Nephron (organoid): ENCODE results near the gene MXRA8.

Source experiments
- H3K27ac Mint-ChIP-seq, 3 experiments: 2 replicates each; pipeline ENCODE4 v1.8.0; 2020; ENCODE audit warnings: mixed read lengths in 3 of 3, mild to moderate bottlenecking in 2 of 3, moderate library complexity in 1 of 3
- H3K27me3 Mint-ChIP-seq: 2 replicates; pipeline ENCODE4 v1.8.0; 2021; ENCODE audit warnings: low read depth, mild to moderate bottlenecking, moderate library complexity, mixed read lengths
- H3K36me3 Mint-ChIP-seq: 2 replicates; pipeline ENCODE4 v1.8.0; 2020; ENCODE audit warnings: low read depth, mixed read lengths
- H3K4me1 Mint-ChIP-seq: 2 replicates; pipeline ENCODE4 v1.8.0; 2020; ENCODE audit warnings: mixed read lengths
- H3K4me3 Mint-ChIP-seq, 3 experiments: 2 replicates each; pipeline ENCODE4 v1.8.0; 2020; ENCODE audit warnings: mild to moderate bottlenecking in 3 of 3, mixed read lengths in 3 of 3, moderate library complexity in 2 of 3
- H3K9me3 Mint-ChIP-seq: 2 replicates; pipeline ENCODE4 v1.8.0; 2020; ENCODE audit warnings: mixed read lengths
- CTCF ChIP-seq, 3 experiments: fragments of 200-600 bp; sonication (generic); IDR thresholded peaks; one replicate each; pipeline ENCODE4 v1.5.0; 2021; ENCODE audit warnings: antibody characterized with exemption in 3 of 3; ENCODE audit not compliant: unreplicated experiment in 3 of 3

Gene MXRA8

DNA sequence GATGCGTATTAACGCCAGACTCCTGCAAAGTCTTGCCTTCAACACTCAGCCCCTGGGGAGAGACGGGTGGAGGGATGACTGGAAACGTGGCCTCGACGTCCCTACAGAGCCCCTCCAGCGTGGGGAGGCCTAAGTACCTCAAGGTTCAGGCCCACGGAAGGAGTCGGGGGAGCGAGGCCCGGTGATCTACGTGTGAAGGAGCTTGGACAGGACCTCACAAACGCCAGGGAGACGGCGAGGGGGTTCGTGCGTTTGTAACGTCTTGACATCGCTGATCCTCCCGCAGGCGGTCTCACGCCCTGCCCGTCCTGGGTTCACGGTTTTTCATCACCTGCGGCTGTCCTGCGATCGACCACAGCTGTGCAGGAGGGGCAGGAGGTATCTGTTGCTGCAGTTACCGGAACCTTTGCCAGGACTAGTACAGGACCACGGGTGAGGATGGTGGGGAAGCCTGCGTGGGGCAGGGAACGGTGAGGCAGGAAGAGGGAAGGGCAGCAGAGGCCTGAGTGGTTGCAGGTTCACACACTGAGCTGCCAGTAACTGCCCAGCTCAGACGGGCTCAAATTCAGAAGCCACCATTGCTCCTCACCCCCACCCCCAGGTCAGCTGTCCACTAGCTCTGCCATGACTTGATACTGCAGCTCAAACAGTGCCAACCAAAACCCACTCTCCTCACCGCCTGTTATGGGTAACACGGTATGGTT, 41.7 kb upstream of the MXRA8 start:
- Mint-ChIP-seq H3K4me3 (peak overlapping the region; percentile 94 to 96 (median 95)), H3K4me1 (peaks cover 26% of the 10 kb centered on the region)
- TF ChIP-seq CTCF (IDR thresholded peaks at IDR 0.05; ENCODE audit: unreplicated experiment in 3 of 3) = no peak

GRCh38 chr1:1399187-1399871, 41.0 kb upstream of the MXRA8 start, which contains the start of gene CCNL2:
CCNL2 (minus strand) TSS chr1:1399335; CDS start chr1:1399306, 29 bp downstream.
- H3K4me3 Mint-ChIP-seq = peak within 1 kb of the TSS; percentile 96 to 98 (median 97)
- no peaks in the 10 kb centered on the region for H3K27me3 Mint-ChIP-seq
- H3K27ac Mint-ChIP-seq = peak within 1 kb of the TSS; percentile 75 to 89 (median 88)
- peak; percentile 55 to 66 (median 60) for TF ChIP-seq CTCF (IDR thresholded peaks at IDR 0.05; ENCODE audit: unreplicated experiment in 3 of 3)
- peaks cover 26% of the 10 kb centered on the region for H3K4me1 Mint-ChIP-seq
- no peaks in the 10 kb centered on the region for H3K9me3 Mint-ChIP-seq
- peaks cover 43% of the 10 kb centered on the region for H3K36me3 Mint-ChIP-seq

More for the DNA sequence above, 41.7 kb upstream of the MXRA8 start:
- H3K27me3 Mint-ChIP-seq = no peaks in the 10 kb centered on the region
- no peaks in the 10 kb centered on the region for H3K9me3 Mint-ChIP-seq
- peak overlapping the region; percentile 59 to 81 (median 67) for H3K27ac Mint-ChIP-seq
- H3K36me3 Mint-ChIP-seq = peaks cover 41% of the 10 kb centered on the region

DNA sequence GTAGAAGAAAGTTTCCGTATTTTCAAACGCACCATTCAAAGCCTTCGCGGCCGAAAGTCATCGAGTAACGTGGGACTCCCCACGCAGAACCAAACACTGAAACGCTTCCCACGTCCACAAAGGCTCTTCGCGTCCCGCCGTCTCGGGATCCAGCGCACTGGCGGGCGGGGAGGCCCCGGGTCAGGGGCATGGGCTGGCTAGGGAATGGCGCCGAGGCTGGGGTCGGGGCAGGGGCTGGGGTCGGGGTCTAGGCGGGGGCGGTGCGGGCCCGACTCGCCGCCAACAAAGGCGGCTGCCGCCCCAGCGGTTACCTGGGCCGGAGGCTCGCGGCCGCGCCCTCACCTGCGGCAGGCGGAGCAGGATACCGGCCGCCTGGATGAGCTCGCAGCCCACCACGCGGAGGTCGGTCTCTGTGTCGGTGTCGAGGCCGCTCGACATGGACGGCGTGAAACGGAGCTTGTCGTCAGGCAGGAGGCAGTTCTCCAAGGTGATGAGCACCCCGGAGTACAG, 40.4 kb upstream of the MXRA8 start:
- no peaks in the 10 kb centered on the region for H3K9me3 Mint-ChIP-seq
- H3K4me3 Mint-ChIP-seq = peak overlapping the region; percentile 96 to 98 (median 97)
- H3K36me3 Mint-ChIP-seq = peaks cover 46% of the 10 kb centered on the region
- H3K27me3 Mint-ChIP-seq = no peaks in the 10 kb centered on the region
- H3K4me1 Mint-ChIP-seq = peaks cover 25% of the 10 kb centered on the region
- H3K27ac Mint-ChIP-seq = peak overlapping the region; percentile 75 to 89 (median 88)
- TF ChIP-seq CTCF (IDR thresholded peaks at IDR 0.05; ENCODE audit: unreplicated experiment in 3 of 3) = no peak

- no peaks in the 10 kb centered on the region for H3K27me3 Mint-ChIP-seq
- TF ChIP-seq CTCF (IDR thresholded peaks at IDR 0.05; ENCODE audit: unreplicated experiment in 3 of 3) = no peak
- H3K36me3 Mint-ChIP-seq = peaks cover 48% of the 10 kb centered on the region
- peak overlapping the region; percentile 75 to 89 (median 88) for H3K27ac Mint-ChIP-seq
- peak overlapping the region; percentile 96 to 98 (median 97) for H3K4me3 Mint-ChIP-seq
- no peaks in the 10 kb centered on the region for H3K9me3 Mint-ChIP-seq
- H3K4me1 Mint-ChIP-seq = peaks cover 20% of the 10 kb centered on the region
Observed at GRCh38 chr1:1397839-1398523, 39.6 kb upstream of the MXRA8 start.

DNA sequence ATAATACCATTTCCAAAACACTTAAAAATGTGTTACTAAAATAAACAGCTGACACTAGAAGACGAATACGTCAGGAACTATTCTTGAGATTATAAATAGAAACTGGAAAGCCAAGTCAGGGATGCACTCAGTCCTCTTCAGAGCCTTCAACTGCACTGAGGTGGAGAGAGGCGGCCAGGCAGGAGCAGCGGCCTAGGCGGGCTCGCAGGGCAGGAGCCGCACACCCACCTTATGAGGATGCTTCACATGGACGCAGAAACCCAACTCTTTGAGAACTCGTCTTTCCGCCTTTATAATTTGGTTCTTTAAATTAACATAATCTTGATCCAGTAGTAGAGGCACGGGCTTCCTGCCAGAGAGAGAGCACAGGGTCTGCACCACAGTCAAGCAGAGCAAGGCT, 36.8 kb upstream of the MXRA8 start:
- Mint-ChIP-seq H3K4me3 (peak overlapping the region; percentile 65 to 69 (median 67)), H3K4me1 (peaks cover 16% of the 10 kb centered on the region), H3K9me3 (no peaks in the 10 kb centered on the region), H3K27ac (peak overlapping the region in 1 of 3 experiments; percentile 15), H3K36me3 (peaks cover 61% of the 10 kb centered on the region), H3K27me3 (no peaks in the 10 kb centered on the region)
- no peak for TF ChIP-seq CTCF (IDR thresholded peaks at IDR 0.05; ENCODE audit: unreplicated experiment in 3 of 3)
